Dermis blood vessel endothelial cell (primary cell): ENCODE measurements around the gene ZNF280D. TPM values are rescaled to one million over a fixed set of nuclear protein-coding genes. Genes with fewer than 3 reads are reported as not detected.
A peak's percentile ranks its signal among the peaks of the same experiment; 100 is the strongest.
"Not testable (repeated sequence)": the region's sequence is repeated elsewhere in the genome, so short reads cannot be mapped to it uniquely, and the experiment has no call there.

Experiments
- DNase-seq: peaks from one replicate; pipeline ENCODE4 v3.0.0; 2010
- total RNA-seq: library from RNA; depleted of rRNA; stranded (reverse); fragments of >200 nt; gene quantifications from 2 replicates; pipeline ENCODE4 v1.2.3, GENCODE V29; 2014

The ZNF280D gene
- total RNA-seq, 1 donor from 2014 or later, result 37.9 TPM

GRCh38 chr15:56709502-56709901, 23.8 kb downstream of the ZNF280D start:
- DNase-seq, result not testable (repeated sequence)

- DNase-seq, result no peak
These were observed 33.6 kb downstream of the ZNF280D start for GRCh38 chr15:56699743-56700142.

- DNase-seq, result no peak
These were observed 35.0 kb downstream of the ZNF280D start for GRCh38 chr15:56698270-56698669.

GRCh38 chr15:56693761-56694160, 39.5 kb downstream of the ZNF280D start:
- no peak for DNase-seq

- no peak for DNase-seq
These were observed 42.6 kb downstream of the ZNF280D start for GRCh38 chr15:56690733-56691132.

DNA sequence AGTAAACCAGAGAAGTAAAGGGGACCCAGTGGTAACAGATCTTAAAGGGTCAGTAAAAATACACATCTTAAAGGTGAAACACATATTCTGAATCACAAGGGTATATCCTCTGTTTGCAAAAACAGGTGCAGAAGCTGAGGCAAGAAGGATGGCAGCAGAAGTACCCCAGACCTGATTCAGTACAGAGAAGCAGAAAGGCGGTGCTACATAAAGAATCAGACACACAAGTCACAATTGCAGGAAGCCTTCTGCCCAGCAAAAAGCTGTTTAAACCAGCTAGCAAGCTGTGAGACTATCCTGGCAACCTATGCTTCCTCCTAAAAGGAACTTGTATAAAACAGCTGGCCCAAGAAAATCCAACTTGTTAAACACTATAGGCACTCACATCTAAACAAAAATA, 49.4 kb downstream of the ZNF280D start:
- peak; percentile 45 for DNase-seq

GRCh38 chr15:56681113-56681512, 52.2 kb downstream of the ZNF280D start:
- no peak for DNase-seq

DNA sequence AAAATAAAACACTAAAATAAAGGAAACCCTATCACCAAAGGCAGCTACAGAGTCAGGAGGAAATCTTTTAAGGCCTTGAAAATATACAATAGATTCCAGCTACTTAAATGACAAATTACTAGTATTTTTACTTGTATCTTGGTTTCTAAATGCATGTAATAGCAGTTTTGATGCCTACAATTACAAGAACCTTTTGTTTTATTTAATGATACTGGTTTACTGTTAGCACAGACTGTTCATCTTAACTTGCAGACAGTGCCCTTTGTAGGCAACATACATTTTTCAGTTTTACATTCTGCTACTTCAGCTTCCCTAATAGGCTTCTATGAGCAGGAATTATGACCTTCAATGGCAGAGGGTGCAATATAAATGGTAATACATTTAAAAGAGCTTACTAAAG, 54.1 kb downstream of the ZNF280D start:
- no peak for DNase-seq

DNA sequence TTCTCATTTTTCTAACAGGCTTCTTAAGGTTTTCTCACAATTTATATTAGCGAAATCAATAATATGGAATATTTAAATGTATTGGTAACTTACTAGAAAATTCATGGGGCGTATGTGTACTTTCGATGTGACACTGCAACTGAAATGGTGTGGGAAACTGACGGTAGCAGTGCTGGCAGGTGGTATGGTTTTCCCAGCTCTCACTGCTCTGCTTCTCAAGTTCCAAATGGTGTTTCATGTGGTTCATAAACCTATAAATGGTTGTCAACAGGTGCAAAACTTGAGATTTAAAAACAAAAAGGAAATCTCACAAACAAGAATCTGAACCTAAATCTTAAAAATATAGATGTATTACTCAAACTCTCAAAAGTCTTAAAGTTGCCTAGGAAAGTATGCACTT, 54.7 kb downstream of the ZNF280D start:
- DNase-seq, result no peak

DNA sequence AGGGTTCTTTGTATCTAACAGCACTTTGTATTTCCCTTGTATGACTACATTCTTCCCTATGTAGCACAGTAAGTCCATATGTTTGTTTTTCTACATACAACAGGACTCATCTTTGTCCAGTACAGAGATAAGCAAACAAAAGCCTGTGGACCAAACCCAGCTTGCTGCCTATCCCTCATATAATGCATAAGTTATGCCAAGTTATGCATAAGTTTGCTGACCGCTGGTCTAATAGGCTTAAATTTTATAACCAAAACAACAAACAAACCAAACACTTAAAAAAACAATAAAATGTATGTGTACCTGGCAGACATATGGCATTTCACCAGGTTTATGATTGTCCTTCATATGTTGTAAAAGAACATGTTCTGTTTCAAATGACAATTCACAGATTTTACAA, 56.0 kb downstream of the ZNF280D start:
- DNase-seq, result no peak

DNA sequence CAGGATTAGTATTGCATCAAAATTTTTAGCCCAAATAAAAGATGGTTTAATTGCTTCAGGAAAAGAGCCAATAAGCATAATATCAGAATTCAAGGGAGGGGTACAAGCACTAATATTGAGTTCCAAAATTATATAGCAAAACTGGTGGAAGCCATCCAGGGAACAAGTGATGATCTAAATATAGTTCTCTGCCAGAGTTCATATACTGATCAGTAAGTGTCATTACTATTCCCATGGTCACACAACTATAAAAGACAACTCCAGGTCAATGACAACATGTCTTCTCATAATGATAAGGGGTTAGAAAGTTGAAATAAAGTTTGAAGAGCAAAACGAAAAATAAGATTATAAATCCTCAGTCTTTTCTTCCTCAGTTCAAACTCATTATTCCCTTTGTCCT, 57.4 kb downstream of the ZNF280D start:
- no peak for DNase-seq

- DNase-seq, result no peak
These were observed 58.5 kb downstream of the ZNF280D start for GRCh38 chr15:56674857-56675256.

DNA sequence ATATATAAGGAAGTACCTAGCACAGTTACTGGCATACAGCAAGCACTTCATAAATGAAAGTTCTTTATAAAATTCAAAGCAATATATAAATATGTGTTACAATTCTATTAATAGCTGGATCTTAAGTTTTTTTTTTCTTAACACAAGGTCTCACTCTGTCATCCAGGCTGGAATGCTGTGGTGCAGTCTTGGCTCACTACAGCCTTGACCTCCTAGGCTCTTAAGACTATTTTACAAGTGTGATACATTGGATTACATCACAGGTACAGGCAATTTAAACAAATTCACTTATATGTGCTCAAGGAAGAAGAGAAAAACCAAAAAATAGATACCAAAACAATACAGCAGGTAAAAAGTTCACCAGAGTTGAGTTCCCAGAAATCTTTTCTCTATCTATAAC, 60.6 kb downstream of the ZNF280D start:
- no peak for DNase-seq

- no peak for DNase-seq
These were observed 65.8 kb downstream of the ZNF280D start for GRCh38 chr15:56667517-56667916.

DNA sequence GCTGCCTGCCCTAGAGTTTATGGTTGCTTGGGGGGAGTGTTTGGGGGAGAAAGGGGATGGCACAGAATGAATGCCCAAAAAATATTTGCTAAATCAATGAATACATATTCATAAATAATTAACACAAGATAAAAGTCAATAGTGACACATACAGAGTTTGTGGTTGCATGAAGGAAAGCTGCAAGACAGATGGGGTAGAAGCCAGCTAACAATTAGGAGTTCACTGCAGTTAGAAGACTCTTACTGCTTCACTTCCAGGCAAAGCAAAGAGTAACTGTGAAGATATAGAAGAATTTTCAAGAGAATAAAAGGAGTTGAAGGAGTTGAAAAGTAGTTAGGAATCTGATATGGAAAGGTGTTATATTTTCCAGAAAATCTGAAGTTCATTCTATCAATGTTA, 72.4 kb downstream of the ZNF280D start:
- no peak for DNase-seq

DNA sequence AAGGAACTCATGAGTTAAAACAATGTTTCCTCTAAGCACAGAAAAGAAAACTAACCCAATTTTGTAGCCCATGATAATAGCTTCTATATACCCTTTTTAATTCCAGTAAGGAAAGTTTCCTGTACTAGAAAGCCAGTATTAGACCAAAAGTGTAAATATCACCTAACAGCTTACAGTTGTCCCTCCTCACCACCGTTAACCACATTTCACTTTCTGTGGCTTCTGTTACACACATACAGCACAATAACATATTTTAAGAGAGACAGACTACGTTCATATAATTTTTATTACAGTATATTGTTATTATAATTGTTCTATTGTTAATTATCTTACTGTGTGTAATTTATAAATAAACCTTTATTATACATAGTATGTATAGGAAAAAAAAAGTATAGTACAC, 74.1 kb downstream of the ZNF280D start:
- no peak for DNase-seq

DNA sequence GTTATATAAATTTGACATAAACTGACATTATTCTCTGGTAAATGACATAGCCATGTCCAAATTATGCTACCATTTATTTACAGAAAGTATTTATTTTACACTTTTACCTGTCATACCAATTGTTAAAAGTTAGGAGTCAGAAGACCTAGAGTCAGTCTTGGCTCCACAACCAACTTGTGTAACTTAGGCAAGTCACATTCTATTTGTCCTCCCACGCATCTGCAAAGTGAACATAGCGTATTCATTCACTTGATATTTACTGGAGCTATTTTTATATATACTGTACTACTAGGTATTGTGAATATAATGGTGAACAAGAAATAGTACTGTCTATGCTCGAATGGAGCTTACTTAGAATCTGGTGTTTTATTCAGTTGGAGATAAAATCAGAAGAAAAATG, 78.7 kb downstream of the ZNF280D start:
- no peak for DNase-seq

GRCh38 chr15:56654216-56654615, 79.1 kb downstream of the ZNF280D start:
- no peak for DNase-seq

GRCh38 chr15:56653787-56654186, 79.5 kb downstream of the ZNF280D start:
- DNase-seq, result peak; percentile 3

DNA sequence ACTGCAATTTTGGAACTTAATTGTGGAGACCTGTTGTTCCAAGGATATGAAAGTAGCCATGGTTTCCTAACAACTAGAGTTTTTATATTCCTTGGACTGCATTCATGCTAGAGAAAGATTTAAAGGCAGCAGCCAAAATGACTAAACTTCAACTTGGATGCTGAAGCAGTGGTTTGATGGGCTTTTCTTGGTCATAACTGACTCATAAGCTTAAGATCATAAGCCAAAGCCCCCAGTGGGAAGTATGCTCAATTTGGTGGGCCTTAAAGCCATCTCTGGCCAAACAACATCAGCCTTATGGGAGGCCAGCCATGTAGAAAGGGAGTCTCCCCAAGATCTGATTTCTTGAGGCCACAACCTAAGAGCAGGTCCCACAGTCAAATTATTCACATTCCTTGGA, 80.2 kb downstream of the ZNF280D start:
- no peak for DNase-seq

DNA sequence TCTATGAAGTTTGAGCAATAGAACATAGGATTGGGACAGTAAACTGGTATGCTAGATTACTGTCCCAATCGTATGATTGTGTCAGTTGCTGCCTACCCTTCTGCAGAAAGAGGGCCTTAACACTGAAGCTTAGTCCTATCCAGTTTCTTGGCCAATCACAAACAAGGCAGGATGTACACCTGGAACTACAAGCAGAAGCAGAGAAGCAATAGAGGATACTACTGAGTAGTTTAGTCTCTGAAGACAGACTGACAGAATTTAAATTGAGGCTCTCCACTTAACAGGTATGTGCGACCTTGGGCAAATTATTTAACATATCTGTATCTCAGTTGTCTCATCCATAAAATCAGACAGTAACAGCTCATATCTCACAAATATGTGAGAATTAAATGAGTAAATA, 85.0 kb downstream of the ZNF280D start:
- DNase-seq, result no peak

- DNase-seq, result no peak
These were observed 92.8 kb downstream of the ZNF280D start for GRCh38 chr15:56640549-56640948.

DNA sequence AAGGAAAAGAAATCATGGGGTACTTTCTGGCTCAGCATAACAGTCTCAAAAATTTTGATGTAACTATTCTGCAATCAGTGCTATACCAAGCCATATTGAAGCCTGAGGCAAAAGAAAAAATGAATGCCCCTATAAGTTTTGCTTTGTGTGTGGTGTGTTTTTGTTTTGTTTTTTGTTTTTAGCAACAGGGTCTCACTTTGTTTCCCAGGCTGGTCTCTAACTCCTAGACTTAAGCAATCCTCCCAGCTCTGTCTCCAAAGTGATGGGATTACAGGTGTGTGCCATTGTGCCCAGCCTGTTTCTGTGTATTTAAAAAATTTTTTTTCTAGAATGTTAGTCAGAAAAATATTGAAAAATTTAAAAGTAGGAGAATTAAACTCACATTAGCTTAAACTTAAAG, 93.2 kb downstream of the ZNF280D start:
- DNase-seq, result no peak

- DNase-seq, result no peak
These were observed 93.7 kb downstream of the ZNF280D start for GRCh38 chr15:56639631-56640030.

DNA sequence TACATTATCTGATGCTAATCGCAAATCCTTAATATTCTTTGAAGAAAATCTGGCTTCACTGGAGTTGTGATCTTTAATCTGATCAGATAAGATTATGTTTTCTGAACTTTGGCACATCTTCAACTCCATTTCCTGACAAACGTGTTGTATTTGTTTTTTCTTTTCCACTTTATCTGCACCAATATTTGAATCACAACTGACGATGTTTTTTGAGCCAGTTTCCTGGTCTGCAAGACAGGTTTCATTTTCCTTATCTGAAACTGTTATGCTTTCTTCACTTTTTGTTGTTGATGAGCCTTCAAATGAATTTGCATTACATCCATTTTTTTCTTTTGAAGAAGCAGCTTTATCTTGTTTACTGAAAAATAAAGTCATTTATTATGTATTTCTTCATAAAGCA, 101.5 kb downstream of the ZNF280D start:
- DNase-seq, result no peak
